ENCODE measurements around the gene TES. TPM values are rescaled to one million over a fixed set of nuclear protein-coding genes. Genes with fewer than 3 reads are reported as not detected.
A peak's percentile ranks its signal among the peaks of the same experiment; 100 is the strongest.

TES gene
- total and polyA plus RNA-seq, 2 of the 13 experiments (the other 11 are each of a cell fraction or from before 2014, with no cell fraction given), result 21.6 to 23.0 TPM

GRCh38 chr7:116305485-116306408, 95.4 kb downstream of the TES start (continued):
- TF ChIP-seq FOXP4 (CRISPR knock-in tag; IDR thresholded peaks at IDR 0.05) (peak; percentile 71), PHF21A (CRISPR knock-in tag; IDR thresholded peaks at IDR 0.05) (peak; percentile 47; the same call in 1 of the 2 replicates), ZNF776 (CRISPR knock-in tag; IDR thresholded peaks at IDR 0.05) (no peak), TCF7 (IDR thresholded peaks at IDR 0.05; ENCODE audit: low read depth) (peak; percentile 28; the same call in 1 of the 2 replicates), ZBTB1 (CRISPR knock-in tag; IDR thresholded peaks at IDR 0.05; ENCODE audit: borderline replicate concordance) (no peak), ARID5B (CRISPR knock-in tag; IDR thresholded peaks at IDR 0.05) (peak; percentile 88), FOSL2 (CRISPR knock-in tag; IDR thresholded peaks at IDR 0.05) (peak; percentile 99), SRY (CRISPR knock-in tag; IDR thresholded peaks at IDR 0.05) (no peak), PAXIP1 (CRISPR knock-in tag; conservative IDR thresholded peaks at IDR 0.05) (peak; percentile 71), NFKBIZ (CRISPR knock-in tag; IDR thresholded peaks at IDR 0.05) (no peak), ZBTB7B (CRISPR knock-in tag; IDR thresholded peaks at IDR 0.05) (peak; percentile 87), MED1 (CRISPR knock-in tag; IDR thresholded peaks at IDR 0.05) (peak; percentile 45; the same call in 1 of the 2 replicates), IRF2 (CRISPR knock-in tag; IDR thresholded peaks at IDR 0.05) (peak; percentile 62; the same call in 1 of the 2 replicates), HNF4A (CRISPR knock-in tag; IDR thresholded peaks at IDR 0.05) (0 out of 2 replicates have a peak, but pooled peaks have one; percentile 22), ZFP36L1 (CRISPR knock-in tag; IDR thresholded peaks at IDR 0.05) (peak; percentile 33; the same call in 1 of the 2 replicates), SOX6 (IDR thresholded peaks at IDR 0.05) (no peak), SOX6 (CRISPR knock-in tag; IDR thresholded peaks at IDR 0.05) (peak; percentile 69)
- TF ChIP-seq, protein P1, sequence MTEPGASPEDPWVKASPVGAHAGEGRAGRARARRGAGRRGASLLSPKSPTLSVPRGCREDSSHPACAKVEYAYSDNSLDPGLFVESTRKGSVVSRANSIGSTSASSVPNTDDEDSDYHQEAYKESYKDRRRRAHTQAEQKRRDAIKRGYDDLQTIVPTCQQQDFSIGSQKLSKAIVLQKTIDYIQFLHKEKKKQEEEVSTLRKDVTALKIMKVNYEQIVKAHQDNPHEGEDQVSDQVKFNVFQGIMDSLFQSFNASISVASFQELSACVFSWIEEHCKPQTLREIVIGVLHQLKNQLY (CRISPR knock-in tag; IDR thresholded peaks at IDR 0.05), result no peak

All from HepG2 (cell line).